RWPE1 (cell line): ENCODE measurements around the gene ZNF831.

Experiments used
- CTCF ChIA-PET: fragments of 350-600 bp; sonication (Branson Sonifier 250); formaldehyde crosslinking; extraction: SDS; loops from one replicate; lab custom pipeline; 2021; lab: Yijun Ruan, JAX
- POLR2A ChIA-PET: fragments of 400-600 bp; formaldehyde crosslinking; extraction: SDS; loops from one replicate; lab custom pipeline; 2020; ENCODE audit warnings: antibody characterized with exemption; ENCODE audit not compliant: low non-redundant PET; lab: Yijun Ruan, JAX
- DNase-seq: peaks from one replicate; pipeline ENCODE4 v3.0.0; 2012; ENCODE audit warnings: low spot score
- H3K27ac ChIP-seq: fragments of 450-650 bp; 2 replicates; pipeline ENCODE4 v1.5.1; 2017
- TF ChIP-seq, protein P1 (sequence below): fragments of 450-650 bp; conservative IDR thresholded peaks from 2 replicates; pipeline ENCODE4 v1.5.1; 2017; ENCODE audit warnings: low read depth, mild to moderate bottlenecking

The ZNF831 gene

DNA sequence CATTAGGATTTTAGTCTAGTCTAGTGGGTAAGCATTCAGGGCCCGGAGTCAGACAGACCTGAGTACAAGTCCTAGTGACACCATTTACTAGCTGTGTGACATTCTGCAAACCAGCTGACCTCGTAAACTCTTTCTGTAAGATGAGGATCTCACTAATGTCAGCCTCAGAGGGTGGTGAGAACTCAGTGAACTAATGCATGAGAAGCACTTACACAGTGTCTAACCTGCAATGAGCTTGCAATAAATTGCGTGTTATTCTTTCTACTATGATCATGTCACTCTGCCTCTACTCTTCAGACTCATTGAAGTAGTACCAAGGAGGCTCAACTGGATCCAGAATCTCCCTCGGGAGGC is 41.1 kb upstream of the ZNF831 start:
- TF ChIP-seq, protein P1, sequence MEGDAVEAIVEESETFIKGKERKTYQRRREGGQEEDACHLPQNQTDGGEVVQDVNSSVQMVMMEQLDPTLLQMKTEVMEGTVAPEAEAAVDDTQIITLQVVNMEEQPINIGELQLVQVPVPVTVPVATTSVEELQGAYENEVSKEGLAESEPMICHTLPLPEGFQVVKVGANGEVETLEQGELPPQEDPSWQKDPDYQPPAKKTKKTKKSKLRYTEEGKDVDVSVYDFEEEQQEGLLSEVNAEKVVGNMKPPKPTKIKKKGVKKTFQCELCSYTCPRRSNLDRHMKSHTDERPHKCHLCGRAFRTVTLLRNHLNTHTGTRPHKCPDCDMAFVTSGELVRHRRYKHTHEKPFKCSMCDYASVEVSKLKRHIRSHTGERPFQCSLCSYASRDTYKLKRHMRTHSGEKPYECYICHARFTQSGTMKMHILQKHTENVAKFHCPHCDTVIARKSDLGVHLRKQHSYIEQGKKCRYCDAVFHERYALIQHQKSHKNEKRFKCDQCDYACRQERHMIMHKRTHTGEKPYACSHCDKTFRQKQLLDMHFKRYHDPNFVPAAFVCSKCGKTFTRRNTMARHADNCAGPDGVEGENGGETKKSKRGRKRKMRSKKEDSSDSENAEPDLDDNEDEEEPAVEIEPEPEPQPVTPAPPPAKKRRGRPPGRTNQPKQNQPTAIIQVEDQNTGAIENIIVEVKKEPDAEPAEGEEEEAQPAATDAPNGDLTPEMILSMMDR = no peak
- CTCF ChIA-PET = interaction anchor here (1.2 kb wide), 1 partner anchor 34 kb away, joined by 3 read pairs; no protein-coding TSS in a partner anchor
- no peak for DNase-seq
- POLR2A ChIA-PET = no interaction called here
- H3K27ac ChIP-seq = no peak overlapping the region

DNA sequence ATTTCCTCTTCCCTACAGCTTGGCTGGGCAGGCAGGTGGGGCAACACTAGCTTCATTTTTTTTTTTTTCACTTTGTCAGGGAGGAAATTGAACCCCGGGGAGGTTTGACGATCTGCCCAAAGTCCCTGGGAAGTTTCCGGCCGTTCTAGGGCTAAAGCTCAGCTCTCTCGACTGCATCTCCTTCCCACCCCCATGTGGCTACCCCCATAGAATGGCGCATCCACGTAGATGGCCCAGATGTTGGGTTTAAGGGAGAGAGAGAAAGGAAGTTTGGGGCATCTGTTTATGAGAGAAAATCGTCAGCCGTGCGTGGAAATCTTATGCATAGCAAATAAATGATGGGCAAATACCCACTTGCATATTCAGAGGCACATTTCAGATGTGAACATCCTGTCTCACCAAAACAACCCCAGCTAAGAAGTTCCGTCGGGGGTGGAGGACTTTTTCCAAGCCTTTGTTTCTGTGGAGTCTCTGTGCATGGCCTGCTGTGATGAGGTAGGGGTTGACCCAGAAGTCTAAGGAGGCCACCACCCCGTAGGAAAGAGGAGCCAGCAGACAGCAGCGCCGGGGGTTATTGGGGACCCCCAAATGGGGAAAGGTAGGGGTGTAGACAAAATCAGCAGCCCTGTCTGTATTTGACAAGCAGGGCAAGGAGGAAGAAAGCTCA is 40.5 kb upstream of the ZNF831 start:
- TF ChIP-seq, protein P1 = no peak
- ChIA-PET CTCF (interaction anchor here (0.6 to 1.5 kb wide), 3 partner anchors 13 to 100 kb away, joined by 4 to 5 read pairs (median 5); no protein-coding TSS in a partner anchor), POLR2A (no interaction called here)
- no peak overlapping the region for H3K27ac ChIP-seq
- no peak for DNase-seq

DNA sequence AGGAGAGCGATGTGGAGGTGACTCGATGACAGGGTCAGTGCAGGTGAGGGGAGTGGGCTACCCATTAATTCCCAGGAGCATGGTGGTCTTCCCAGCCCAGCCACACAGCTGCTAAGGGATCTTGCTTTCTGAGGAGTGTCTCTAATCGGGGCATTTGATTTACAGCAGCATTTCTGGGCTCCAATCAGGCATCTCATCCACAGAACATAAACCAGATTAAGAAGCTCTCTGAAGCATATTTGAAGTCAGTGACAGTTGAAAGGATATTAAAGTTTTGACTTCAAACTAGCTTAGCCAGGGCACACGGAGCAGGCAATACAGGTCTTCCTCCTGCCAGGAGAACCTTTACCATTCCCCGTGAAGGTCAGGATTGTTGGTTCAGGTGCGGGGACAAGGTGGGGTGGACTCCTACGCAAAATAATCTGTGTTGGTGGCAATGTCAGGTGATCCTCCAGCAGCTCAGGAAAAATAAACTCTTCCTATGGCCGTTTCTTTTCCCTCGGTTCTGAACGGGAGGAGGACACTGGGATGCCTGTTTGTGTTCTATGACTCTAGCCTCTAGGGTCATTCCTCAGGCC is 39.9 kb upstream of the ZNF831 start:
- no peak for DNase-seq
- ChIA-PET POLR2A (no interaction called here), CTCF (interaction anchor here (1.4 to 1.5 kb wide), 2 partner anchors 13 to 36 kb away, joined by 4 to 5 read pairs; no protein-coding TSS in a partner anchor)
- TF ChIP-seq, protein P1 = no peak
- no peak overlapping the region for H3K27ac ChIP-seq

DNA sequence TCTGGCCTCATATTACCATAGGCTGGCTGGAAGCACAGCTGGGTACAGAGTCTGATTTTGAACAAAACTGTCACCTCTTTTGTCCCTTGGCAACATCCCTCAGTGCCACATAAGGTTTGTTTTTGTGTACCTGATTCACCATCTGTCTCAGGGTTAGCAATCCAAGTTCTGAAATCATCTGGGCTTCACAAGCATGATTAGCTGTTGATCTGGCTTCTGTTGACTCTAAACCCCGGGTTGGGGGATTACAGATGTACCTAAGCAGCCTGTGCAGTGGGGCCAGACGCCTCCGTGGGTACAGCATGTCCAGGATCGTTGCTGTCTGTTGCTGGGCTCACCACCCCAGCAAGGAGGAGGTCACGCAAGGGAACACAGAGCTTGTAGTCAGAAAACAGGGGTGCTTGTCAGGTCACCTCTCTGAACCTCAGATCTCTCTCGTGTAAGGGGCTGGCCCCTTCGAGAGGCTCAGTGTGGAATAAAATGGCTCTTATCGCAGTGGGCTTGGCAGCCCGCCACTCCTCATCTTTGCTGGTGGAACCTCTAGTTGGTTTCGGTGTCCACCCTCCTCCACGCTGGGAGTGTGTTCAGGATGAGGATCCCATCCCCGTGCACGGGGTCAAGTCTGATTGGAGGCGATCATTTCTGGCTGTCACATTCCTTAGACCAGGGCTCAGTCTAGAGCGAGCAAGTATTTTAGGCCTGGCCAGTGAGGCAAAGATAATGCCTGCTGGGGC is 39.2 kb upstream of the ZNF831 start:
- DNase-seq = no peak
- H3K27ac ChIP-seq = no peak overlapping the region
- ChIA-PET POLR2A (no interaction called here), CTCF (interaction anchor here (0.6 to 1.5 kb wide), 3 partner anchors 12 to 191 kb away, joined by 4 to 5 read pairs (median 4); no protein-coding TSS in a partner anchor)
- TF ChIP-seq, protein P1 = no peak

DNA sequence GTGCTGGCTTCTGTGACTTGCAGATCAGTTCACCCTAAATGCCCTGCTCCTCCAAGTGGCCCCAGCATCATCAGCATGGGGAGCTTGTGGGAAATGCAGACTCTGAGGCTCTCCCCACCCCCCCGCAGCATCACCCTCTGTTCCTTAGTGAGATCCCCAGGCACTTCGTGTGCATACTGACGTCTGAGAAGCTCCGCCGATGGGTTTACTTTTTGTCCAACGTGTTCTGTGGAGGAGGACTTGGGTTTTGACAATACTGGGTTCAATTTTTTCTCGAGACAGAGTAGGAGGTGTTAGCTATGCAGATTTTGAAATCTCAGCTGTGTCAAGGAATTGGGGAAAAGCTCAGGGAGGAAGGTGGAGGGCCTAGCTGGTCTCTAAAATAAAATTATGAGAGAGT is 38.3 kb upstream of the ZNF831 start:
- TF ChIP-seq, protein P1 = no peak
- H3K27ac ChIP-seq = no peak overlapping the region
- ChIA-PET POLR2A (no interaction called here), CTCF (no interaction called here)
- no peak for DNase-seq

DNA sequence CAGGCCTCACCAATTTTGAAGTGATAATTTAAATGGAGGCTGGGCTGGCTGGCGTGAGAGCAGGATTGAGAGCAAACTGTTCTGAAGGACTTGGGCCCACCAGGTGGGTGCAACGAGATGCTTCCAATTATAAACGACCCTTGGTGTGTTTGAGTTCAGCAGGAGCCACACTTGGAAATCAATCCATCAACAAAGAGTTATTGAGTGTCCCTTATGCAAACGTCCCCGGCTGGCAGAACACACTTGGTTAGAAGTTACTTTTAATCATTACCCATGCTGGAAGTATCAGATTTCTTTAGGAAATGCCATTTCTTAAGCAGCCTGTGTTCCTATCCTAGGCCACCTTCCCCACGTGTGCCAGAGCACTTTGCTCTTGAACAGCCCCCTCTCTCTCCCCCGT is 37.8 kb upstream of the ZNF831 start:
- CTCF ChIA-PET = interaction anchor here (0.6 kb wide), 1 partner anchor 38 kb away, joined by 3 read pairs; no protein-coding TSS in a partner anchor

More for the DNA sequence above, 37.8 kb upstream of the ZNF831 start:
- POLR2A ChIA-PET = no interaction called here
- no peak overlapping the region for H3K27ac ChIP-seq
- DNase-seq = no peak
- TF ChIP-seq, protein P1 = no peak
